SH-SY5Y (cell line): Measurements from ENCODE around the gene FSD1.

ENCODE experiments used
- GATA2 ChIP-seq: IDR thresholded peaks from 2 replicates; pipeline ENCODE4 v1.6.1; 2011; ENCODE audit warnings: mild to moderate bottlenecking, low read depth, low read length
- GATA3 ChIP-seq: IDR thresholded peaks from 2 replicates; pipeline ENCODE4 v1.6.1; 2011; ENCODE audit warnings: low read depth, mild to moderate bottlenecking, low read length, moderate library complexity

Gene FSD1

GRCh38 chr19:4298810-4299550, 5.4 kb upstream of the FSD1 start:
- TF ChIP-seq GATA3 (no peak), GATA2 (no peak)

GRCh38 chr19:4300589-4300988, 3.8 kb upstream of the FSD1 start:
- no peak for TF ChIP-seq GATA2
- TF ChIP-seq GATA3 = no peak

DNA sequence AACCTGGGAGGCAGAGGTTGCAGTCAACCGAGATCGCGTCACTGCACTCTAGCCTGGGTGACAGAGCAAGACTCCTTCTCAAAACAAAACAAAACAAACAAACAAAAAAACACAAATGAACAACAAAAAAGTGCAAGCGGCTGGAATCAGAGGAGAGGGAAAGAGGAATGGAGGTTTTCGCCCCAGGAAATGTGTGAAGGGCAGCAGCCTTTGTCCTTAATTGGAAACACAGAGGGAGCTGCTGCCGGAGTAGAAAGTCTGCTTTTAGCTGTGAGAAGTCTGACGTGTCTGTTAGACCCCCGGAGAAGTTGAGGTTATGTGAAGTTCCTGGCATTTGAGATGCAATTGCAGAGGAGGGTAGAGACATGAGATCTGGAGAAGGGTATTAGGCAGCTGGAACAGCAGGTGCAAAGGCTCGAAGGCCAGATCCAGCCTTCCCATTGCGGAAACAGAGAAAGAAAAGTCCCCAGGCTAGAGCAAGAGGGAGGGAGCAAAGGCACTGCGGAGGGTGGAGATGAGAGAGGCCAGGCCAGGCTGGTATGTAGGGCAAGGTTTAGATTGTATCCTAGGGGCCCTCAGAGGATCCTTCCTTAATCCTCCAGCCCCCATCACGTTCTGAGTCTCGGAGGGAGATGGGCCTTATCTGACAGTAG, 2.7 kb upstream of the FSD1 start:
- no peak for TF ChIP-seq GATA2
- TF ChIP-seq GATA3 = no peak

DNA sequence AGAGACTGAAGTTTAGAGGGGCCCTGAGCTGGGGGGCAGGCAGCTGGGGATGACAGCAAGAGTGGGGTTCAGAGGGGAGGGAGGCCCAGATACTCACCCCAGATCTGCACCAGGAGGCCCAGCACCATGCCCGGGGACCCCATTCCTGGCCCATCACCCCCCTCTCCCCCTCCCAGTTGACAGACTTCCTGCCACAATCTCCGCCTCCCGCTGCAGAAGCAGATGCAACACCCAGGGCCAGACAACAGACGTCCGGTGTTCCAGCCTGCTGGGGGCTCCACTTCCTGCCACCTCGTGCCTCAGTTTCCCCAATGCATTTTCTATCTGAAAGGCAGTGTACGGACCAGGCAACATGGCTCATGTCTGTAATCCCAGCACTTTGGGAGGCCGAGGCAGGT, 2.2 kb upstream of the FSD1 start, which contains the start of gene TMIGD2:
Gene TMIGD2, minus strand, starts transcription at position 147 of the 398 bp plus-strand sequence. Its CDS starts 4 bp downstream, at position 143.
- no peak for TF ChIP-seq GATA3
- no peak for TF ChIP-seq GATA2

DNA sequence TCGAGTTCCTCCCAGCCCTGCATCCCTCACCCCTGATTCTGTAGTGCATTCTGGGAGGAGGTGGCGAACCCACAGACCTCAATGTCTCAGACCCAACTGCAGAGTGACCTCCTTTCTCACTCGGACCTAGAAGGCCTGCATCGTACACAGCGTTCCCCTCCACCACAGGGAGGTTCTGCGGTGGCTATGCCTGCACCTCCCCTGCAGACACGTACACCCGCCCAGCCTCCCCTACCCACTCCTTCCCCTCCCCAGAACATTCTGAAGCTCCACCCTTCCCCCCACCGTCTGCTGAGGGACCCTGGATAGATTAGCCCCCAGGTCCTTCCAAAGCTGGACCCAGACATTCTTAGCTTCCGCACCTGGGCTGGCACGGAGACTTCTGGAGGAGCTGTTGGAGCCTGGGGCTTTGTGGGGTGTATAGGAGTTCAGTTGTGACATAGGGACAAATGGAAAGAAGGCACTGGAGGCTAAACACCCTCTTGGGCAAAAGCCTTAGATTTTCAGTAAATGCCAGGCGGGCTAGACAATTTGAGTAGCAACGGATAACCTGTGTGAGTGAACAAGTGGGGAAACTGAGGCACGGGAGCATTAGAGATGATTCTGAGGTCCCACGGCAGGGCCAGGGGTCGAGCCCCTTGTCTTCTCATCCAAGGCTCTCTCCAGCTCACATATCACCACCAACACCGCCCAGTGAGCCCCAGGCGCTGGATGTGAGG, 420 bp upstream of the FSD1 start:
- TF ChIP-seq GATA2 = no peak
- no peak for TF ChIP-seq GATA3

DNA sequence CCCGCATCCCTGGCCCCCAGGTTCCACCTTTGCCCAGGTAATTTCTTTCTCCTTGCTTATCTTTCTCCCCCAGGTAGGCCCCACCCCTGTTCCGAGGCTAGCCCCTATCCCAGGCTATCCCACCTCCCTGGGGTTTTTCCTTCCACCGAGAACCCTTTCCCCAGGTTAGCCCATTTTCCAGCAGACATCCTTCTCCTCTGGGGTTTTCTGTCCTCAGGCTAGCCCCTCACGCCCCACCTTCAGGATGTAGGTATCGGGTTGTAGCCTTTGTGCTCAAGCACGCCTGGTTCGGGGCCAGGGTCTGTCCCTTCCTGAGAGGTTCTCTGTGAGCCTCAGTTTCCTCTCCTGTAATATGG, 837 bp downstream of the FSD1 start:
- TF ChIP-seq GATA2 (no peak), GATA3 (no peak)

DNA sequence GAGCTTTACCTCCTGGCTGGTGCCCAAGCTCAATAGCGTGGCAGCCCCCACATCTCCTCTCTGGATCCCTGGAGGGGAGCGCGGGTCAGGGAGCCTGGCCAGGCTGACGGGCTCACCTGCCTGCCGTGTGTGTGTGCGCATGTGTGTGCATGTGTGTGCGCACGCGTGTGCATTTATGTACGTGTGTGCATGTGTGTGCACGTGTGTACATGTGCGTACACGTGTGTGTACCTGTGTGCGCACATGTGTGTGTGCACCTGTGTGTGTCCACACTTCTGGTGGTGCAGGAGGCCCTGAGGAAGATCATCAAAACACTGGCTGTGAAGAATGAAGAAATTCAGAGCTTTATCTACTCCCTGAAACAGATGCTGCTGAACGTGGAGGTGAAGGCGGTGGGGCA, 1.3 kb downstream of the FSD1 start:
- no peak for TF ChIP-seq GATA2
- TF ChIP-seq GATA3 = no peak

DNA sequence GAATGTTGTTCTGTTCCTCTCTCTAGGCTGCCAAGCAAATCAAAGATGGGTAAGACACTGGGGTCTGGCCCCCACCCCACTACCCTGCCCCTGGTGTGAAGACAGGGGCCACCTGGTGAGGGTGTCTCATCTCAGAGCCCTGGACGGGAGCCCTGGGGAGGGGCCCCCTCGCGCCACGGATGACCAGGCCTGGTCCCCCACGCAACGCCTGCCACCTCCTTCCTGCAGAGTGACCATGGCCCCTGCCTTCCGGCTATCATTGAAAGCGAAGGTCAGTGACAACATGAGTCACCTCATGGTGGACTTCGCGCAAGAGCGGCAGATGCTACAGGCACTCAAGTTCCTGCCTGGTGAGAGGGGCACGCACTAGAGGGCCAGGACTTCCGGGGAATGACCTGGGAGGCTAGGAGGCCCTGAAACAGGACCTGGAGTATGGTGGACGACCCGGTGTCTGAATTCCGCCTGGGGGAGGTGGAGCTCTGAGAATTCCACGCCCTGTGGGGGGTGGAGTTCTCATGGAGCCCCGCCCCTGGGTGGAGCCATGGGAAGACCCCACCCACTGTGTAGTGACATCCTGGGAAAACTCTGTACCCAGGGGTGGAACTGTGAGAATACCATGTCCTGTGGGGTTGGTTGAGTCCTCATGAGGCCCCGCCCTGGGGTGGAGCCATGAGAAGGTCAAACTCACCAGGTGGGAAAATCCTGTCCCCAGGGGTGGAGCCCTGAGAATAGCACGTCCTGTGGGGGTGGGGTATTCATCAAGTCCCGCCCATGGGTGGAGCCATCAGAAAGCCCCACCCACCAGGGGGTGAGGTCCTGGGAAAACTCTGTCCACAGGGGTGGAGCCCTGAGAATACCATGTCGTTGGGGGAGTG, 6.1 kb downstream of the FSD1 start:
- TF ChIP-seq GATA2 (no peak), GATA3 (no peak)

GRCh38 chr19:4313847-4314490, 9.6 kb downstream of the FSD1 start:
- no peak for TF ChIP-seq GATA3
- no peak for TF ChIP-seq GATA2

- TF ChIP-seq GATA3 (no peak), GATA2 (no peak)
Observed at GRCh38 chr19:4316956-4317355, 12.6 kb downstream of the FSD1 start.

- TF ChIP-seq GATA2 (no peak), GATA3 (no peak)
Observed at GRCh38 chr19:4318460-4318859, 14.1 kb downstream of the FSD1 start.

- TF ChIP-seq GATA3 (no peak), GATA2 (no peak)
Observed at GRCh38 chr19:4319067-4319718, 14.8 kb downstream of the FSD1 start.

GRCh38 chr19:4320419-4320818, 16.0 kb downstream of the FSD1 start:
- TF ChIP-seq GATA2 (no peak), GATA3 (no peak)
